Epithelial cell of esophagus (primary cell): Measurements from ENCODE around the gene CTDP1.

Experiments
- DNase-seq: peaks from one replicate; pipeline ENCODE4 v3.0.0; 2010; ENCODE audit warnings: low read depth
- H3K4me3 ChIP-seq: 2 replicates; pipeline ENCODE4 v1.5.1; 2011; ENCODE audit warnings: mild to moderate bottlenecking, low read length, control low read depth
- TF ChIP-seq, protein P1 (sequence below): IDR thresholded peaks from 2 replicates; pipeline ENCODE4 v1.5.1; 2011; ENCODE audit warnings: low read depth, mild to moderate bottlenecking, low read length, control low read depth, inconsistent platforms; ENCODE audit not compliant: insufficient read depth; ENCODE audit errors: missing control alignments

The CTDP1 gene

DNA sequence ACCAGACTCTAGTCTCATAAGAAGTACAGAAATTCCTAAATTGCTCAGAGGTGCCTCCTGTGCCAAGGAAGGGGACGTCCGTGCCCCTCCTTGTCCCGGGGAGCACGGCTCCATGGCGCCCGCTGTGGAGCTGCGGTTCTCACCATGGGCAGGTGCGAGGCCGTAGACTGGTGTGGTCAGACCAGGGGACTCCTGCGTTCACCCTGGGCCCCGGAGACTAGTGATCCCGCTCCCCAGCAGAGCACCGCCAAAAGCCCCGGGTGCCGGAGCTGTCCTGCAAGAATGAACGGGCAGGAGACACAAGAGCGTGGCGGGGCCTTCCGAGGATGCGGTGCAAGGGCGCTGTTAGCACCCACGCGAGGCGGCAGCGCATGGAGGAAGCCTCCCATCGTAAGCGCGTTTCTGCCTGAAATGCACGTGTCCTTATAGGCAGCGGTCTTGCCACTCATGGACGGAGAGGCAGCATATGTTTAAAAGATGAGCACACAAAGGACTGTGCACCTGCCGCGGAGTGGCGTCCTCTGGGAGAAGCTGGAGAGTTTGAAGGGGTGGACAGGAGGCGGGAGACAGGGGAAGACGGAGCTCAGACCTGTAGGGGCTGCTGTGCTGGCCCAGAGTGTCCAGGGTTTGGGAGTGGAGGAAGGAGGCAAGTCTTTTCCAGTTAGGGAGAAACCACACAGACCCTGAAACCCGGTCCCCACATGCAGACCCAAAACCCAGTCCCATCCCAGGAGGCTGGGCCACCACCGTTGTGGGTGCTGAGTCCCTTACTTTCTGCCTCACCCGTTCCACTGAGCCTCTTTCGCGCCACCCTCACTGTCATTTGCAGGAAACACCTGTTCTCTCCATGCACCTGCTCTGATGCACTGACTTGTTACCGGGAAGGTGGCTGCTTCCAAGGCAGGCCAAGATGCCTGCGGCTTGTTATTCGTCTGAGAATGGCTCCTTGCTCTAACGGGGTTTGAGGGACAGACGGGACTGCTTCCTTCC is 110.6 kb downstream of the CTDP1 start:
- no peak overlapping the region for H3K4me3 ChIP-seq
- no peak for DNase-seq

DNA sequence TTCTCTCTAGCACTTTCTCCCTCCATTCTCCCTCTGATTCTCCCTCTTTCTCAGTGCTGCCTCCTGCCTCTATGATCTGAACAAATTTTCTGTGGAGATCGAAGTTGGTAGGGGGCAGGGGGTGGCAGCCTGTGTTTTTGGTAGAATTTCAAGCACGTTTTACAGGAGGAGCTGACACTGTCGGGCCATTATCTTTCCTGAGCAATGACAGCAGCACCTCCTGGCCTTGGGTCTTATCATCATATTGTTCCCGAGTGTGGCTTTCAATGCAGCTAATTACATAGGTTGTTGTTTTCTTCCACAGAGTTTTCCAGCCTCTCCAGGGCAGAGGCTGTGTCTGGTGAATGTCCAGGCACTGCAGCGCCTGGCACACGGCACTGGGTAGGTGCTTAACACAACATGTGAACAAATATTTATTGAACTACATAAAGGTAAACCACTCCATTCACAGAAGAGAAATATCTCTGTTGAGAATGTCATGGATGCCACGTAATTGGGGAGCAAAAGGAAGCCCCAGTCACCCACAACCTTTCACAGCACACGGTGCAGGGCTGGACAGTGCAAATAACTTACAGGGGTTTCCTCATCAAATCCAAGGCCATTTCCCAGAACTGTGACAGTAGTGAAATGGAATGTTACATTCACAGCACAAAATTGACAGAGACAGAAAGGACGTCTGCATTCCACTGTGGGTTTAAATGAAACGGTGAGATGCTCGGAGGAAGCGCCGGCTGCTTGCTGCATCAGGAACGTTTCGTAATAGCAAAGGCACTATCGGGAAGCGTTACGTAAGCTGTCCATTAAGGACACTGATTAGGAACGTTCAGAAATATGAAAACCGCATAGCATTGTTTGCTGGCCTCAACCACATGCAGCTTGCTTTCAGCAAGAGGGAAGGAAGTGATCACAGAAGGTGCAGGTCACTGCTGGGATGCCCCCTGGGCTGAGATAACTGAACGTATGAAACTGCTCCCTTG is 111.7 kb downstream of the CTDP1 start:
- DNase-seq: peak; percentile 74
- TF ChIP-seq, protein P1, sequence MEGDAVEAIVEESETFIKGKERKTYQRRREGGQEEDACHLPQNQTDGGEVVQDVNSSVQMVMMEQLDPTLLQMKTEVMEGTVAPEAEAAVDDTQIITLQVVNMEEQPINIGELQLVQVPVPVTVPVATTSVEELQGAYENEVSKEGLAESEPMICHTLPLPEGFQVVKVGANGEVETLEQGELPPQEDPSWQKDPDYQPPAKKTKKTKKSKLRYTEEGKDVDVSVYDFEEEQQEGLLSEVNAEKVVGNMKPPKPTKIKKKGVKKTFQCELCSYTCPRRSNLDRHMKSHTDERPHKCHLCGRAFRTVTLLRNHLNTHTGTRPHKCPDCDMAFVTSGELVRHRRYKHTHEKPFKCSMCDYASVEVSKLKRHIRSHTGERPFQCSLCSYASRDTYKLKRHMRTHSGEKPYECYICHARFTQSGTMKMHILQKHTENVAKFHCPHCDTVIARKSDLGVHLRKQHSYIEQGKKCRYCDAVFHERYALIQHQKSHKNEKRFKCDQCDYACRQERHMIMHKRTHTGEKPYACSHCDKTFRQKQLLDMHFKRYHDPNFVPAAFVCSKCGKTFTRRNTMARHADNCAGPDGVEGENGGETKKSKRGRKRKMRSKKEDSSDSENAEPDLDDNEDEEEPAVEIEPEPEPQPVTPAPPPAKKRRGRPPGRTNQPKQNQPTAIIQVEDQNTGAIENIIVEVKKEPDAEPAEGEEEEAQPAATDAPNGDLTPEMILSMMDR: no peak
- no peak overlapping the region for H3K4me3 ChIP-seq

More for the DNA sequence above, 110.6 kb downstream of the CTDP1 start:
- TF ChIP-seq, protein P1: no peak

DNA sequence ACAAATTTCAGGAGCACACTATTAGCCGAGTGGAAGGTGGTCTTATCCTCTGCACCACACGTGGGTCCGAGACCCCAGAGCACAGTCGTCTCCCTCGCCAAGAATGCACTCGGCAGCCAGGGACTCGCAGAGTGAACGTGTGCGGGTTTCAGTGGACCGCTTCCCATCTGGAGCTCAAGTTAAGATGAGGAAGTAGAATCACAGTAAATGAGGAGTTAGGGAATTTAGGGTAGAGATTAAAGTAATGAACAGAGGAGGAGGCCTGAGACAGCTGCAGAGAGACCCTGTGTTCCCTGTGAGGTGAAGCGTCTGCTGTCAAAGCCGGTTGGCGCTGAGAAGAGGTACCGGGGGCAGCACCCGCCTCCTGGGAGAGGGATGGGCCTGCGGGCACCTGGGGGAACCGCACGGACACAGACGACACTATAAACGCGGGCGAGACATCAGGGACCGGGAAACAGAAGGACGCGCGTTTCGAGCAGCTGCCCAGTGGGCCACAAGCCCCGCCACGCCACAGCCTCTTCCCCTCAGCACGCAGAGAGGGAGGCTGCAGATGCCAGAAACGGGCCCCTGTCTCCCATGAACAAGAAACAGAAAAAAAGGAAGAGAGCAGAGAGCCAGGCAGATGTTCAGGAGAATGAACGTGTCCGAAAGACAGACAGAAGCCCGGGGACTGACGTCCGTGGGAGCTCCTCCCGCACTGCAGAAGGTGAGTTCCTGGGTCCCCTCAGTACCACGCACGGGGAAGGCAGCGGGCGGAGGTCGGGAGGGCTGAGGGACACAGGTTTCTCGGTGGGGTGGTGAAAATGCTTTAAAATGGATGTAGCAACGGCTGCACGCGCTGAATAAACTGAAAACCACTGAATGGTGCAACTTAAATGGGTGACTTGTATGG is 112.7 kb downstream of the CTDP1 start:
- no peak overlapping the region for H3K4me3 ChIP-seq
- TF ChIP-seq, protein P1: no peak
- no peak for DNase-seq

DNA sequence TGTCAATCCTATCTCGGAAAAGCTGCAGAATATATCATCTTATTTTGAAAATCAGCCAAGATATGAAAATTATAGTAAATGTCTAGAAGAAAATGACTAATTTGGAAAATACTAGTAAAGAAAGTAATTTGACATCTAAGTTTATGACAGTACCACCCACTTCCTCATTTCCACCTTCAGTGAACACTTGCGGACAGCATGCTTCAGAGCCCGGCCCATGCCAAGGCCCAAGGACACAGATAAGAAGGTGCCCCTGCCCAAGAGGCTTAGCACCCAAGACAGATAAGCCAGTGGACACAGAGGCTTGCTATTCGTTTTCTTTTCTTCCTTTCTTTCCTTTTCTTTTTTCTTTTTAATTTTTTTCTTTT is 113.4 kb downstream of the CTDP1 start:
- H3K4me3 ChIP-seq: no peak overlapping the region
- DNase-seq: no peak
- TF ChIP-seq, protein P1: no peak

DNA sequence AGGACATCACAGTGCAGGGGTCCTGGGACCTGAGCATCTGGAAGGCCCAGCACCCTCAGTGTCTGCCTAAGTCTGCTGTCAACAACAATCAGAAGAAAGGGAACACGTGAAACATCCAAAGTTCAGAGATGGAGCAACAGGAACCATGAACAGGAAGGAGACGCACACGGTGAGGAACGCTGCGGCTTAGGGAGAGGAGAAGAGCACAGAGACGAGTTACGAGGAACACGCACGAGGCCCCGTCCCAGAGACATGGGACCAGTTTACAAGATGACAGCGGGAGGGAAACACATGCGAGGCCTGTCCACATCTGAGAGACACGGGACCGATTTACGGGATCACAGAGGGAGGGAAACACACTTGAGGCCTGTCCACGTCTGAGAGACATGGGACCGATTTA is 115.2 kb downstream of the CTDP1 start:
- DNase-seq: no peak

More for the DNA sequence above, 115.2 kb downstream of the CTDP1 start:
- no peak overlapping the region for H3K4me3 ChIP-seq
- TF ChIP-seq, protein P1: no peak
